Liver (tissue), 9 donors: ENCODE data around the gene AGFG1. TPM values are rescaled to one million over a fixed set of nuclear protein-coding genes. Genes with fewer than 3 reads are reported as not detected.

Experiments
- DNase-seq: peaks from one replicate; pipeline ENCODE4 v3.0.0-alpha.2; 2017; ENCODE audit warnings: low spot score
- H3K27ac ChIP-seq, 2 donors: one replicate each; pipeline ENCODE4 v1.7.0; 2013; ENCODE audit warnings: inconsistent platforms in 2 of 2, low read length in 2 of 2, control low read depth in 1 of 2, low read depth in 1 of 2, mild to moderate bottlenecking in 1 of 2
- H3K27me3 ChIP-seq, 4 donors: one replicate each; pipeline versions ENCODE4 v1.6.1 to v1.7.0; 2013; ENCODE audit warnings: low read length in 3 of 4, inconsistent platforms in 1 of 4, mild to moderate bottlenecking in 1 of 4, moderate library complexity in 1 of 4; ENCODE audit not compliant: control insufficient read depth in 4 of 4, insufficient read depth in 4 of 4
- H3K36me3 ChIP-seq, 4 donors: one replicate each; pipeline versions ENCODE4 v1.6.1 to v1.7.0; 2013; ENCODE audit warnings: low read length in 3 of 4, mild to moderate bottlenecking in 3 of 4, low read depth in 1 of 4, moderate library complexity in 1 of 4; ENCODE audit not compliant: control insufficient read depth in 4 of 4, insufficient read depth in 3 of 4
- H3K4me1 ChIP-seq, 4 donors: one replicate each; pipeline versions ENCODE4 v1.6.1 to v1.7.0; 2013; ENCODE audit warnings: low read length in 3 of 4, mild to moderate bottlenecking in 3 of 4, moderate library complexity in 1 of 4; ENCODE audit not compliant: control insufficient read depth in 4 of 4, insufficient read depth in 4 of 4
- H3K4me3 ChIP-seq, 3 donors: one replicate each; pipeline versions ENCODE4 v1.6.1 to v1.7.0; 2013; ENCODE audit warnings: low read length in 3 of 3, control low read depth in 1 of 3, low read depth in 1 of 3, mild to moderate bottlenecking in 1 of 3
- H3K9ac ChIP-seq, 2 donors: one replicate each; pipeline ENCODE4 v1.7.0; 2013; ENCODE audit warnings: low read length in 2 of 2, mild to moderate bottlenecking in 2 of 2, moderate library complexity in 2 of 2, control low read depth in 1 of 2, low read depth in 1 of 2
- H3K9me3 ChIP-seq, 4 donors: one replicate each; pipeline versions ENCODE4 v1.6.1 to v1.7.0; 2013; ENCODE audit warnings: low read length in 3 of 4; ENCODE audit not compliant: control insufficient read depth in 4 of 4
- ATF3 ChIP-seq: IDR thresholded peaks from 2 replicates; pipeline ENCODE4 v1.6.1; 2016; ENCODE audit warnings: antibody characterized with exemption
- CTCF ChIP-seq: fragments of 150-350 bp; IDR thresholded peaks from 2 replicates; pipeline ENCODE4 v1.5.1; 2017; ENCODE audit warnings: improper control_type of control experiment, low read depth, low read length; ENCODE audit not compliant: missing input control
- EGR1 ChIP-seq, 2 donors: IDR thresholded peaks; 2 replicates each; pipeline ENCODE4 v1.6.1; 2016 to 2018; ENCODE audit warnings: antibody characterized with exemption in 2 of 2, low read depth in 2 of 2
- FOXA1 ChIP-seq: IDR thresholded peaks from 2 replicates; pipeline ENCODE4 v1.6.1; 2016; ENCODE audit warnings: antibody characterized with exemption
- FOXA2 ChIP-seq: IDR thresholded peaks from 2 replicates; pipeline ENCODE4 v1.6.1; 2016; ENCODE audit warnings: antibody characterized with exemption
- GABPA ChIP-seq, 2 donors: IDR thresholded peaks in 1 of 2; conservative IDR thresholded peaks in 1 of 2; 2 replicates each; pipeline ENCODE4 v1.6.1; 2016; ENCODE audit warnings: antibody characterized with exemption in 2 of 2, mild to moderate bottlenecking in 1 of 2, moderate library complexity in 1 of 2
- HNF4A ChIP-seq, 2 donors: conservative IDR thresholded peaks; 2 replicates each; pipeline ENCODE4 v1.6.1; 2016; ENCODE audit warnings: antibody characterized with exemption in 2 of 2, mild to moderate bottlenecking in 2 of 2
- HNF4G ChIP-seq: IDR thresholded peaks from 2 replicates; pipeline ENCODE4 v1.6.1; 2016; ENCODE audit warnings: antibody characterized with exemption
- JUND ChIP-seq, 2 donors: IDR thresholded peaks; 2 replicates each; pipeline ENCODE4 v1.6.1; 2016; ENCODE audit warnings: antibody characterized with exemption in 2 of 2
- MAX ChIP-seq: IDR thresholded peaks from 2 replicates; pipeline ENCODE4 v1.6.1; 2016; ENCODE audit warnings: antibody characterized with exemption
- NR2F2 ChIP-seq: IDR thresholded peaks from 2 replicates; pipeline ENCODE4 v1.6.1; 2016; ENCODE audit warnings: antibody characterized with exemption
- RAD21 ChIP-seq, 2 donors: IDR thresholded peaks; 2 replicates each; pipeline ENCODE4 v1.6.1; 2016; ENCODE audit warnings: antibody characterized with exemption in 2 of 2, mild to moderate bottlenecking in 2 of 2
- REST ChIP-seq: IDR thresholded peaks from 2 replicates; pipeline ENCODE4 v1.6.1; 2016; ENCODE audit warnings: antibody characterized with exemption, mild to moderate bottlenecking
- SP1 ChIP-seq: IDR thresholded peaks from 2 replicates; pipeline ENCODE4 v1.6.1; 2018; ENCODE audit warnings: antibody characterized with exemption, mild to moderate bottlenecking
- TAF1 ChIP-seq: conservative IDR thresholded peaks from 2 replicates; pipeline ENCODE4 v1.6.1; 2016; ENCODE audit warnings: antibody characterized with exemption, mild to moderate bottlenecking
- YY1 ChIP-seq: IDR thresholded peaks from 2 replicates; pipeline ENCODE4 v1.6.1; 2016; ENCODE audit warnings: antibody characterized with exemption, mild to moderate bottlenecking
- ZBTB33 ChIP-seq: IDR thresholded peaks from 2 replicates; pipeline ENCODE4 v1.6.1; 2016; ENCODE audit warnings: antibody characterized with exemption
- WGBS: extraction: QIAGEN DNeasy Blood & Tissue Kit; methylation state at CpG from one replicate; pipeline ENCODE4 v1.1.7; 2013; 5-methylcytosine and 5-hydroxymethylcytosine counted together
- polyA plus RNA-seq, 2 donors: library from polyadenylated mRNA; stranded (reverse) in 1 of 2; unstranded in 1 of 2; fragments of 200-250 nt in 1 of 2; fragments of >200 nt in 1 of 2; fragmentation: Nextera tagmentation in 1 of 2; extraction: Ambion mirVana in 1 of 2; gene quantifications; one replicate each; pipeline versions ENCODE4 v1.2.1 to v1.2.3, GENCODE V29; 2013 to 2015
- total RNA-seq, 2 donors: library from RNA; depleted of rRNA; stranded (reverse); fragments of >200 nt; gene quantifications; one replicate each; pipeline ENCODE4 v1.2.3, GENCODE V29; 2014
- donor health status: healthy.
- donor health status: healthy.
- donor health status: healthy.
- donor health status: healthy.
- donor health status: healthy.

The AGFG1 gene
- total and polyA plus RNA-seq, 4 donors: 8.5 to 49.7 (median 23.7) TPM

- no peaks in the 10 kb centered on the region for H3K36me3 ChIP-seq
- peaks cover 0 to 14% (median under 1%) of the 10 kb centered on the region in 4 donors for H3K9me3 ChIP-seq
- no peaks in the 10 kb centered on the region for H3K27me3 ChIP-seq
- no peak overlapping the region for H3K9ac ChIP-seq
- 79% methylated on average over 2 of the region's 2 CpGs for WGBS
- H3K4me1 ChIP-seq: no peaks in the 10 kb centered on the region
- TF ChIP-seq CTCF (no peak), HNF4G (no peak), ATF3 (no peak), REST (no peak), MAX (no peak), JUND (IDR thresholded peaks at IDR 0.05) (no peak), EGR1 (IDR thresholded peaks at IDR 0.05; ENCODE audit: low read depth in 2 of 2) (no peak), RAD21 (IDR thresholded peaks at IDR 0.05) (no peak), FOXA2 (no peak), SP1 (no peak), FOXA1 (no peak), GABPA (IDR thresholded peaks at IDR 0.05 in 1 of 2, conservative IDR thresholded peaks at IDR 0.05 in 1 of 2) (no peak), NR2F2 (no peak), TAF1 (no peak), YY1 (no peak), HNF4A (conservative IDR thresholded peaks at IDR 0.05) (no peak), ZBTB33 (no peak)
- no peak for DNase-seq
- H3K27ac ChIP-seq: no peak overlapping the region
- H3K4me3 ChIP-seq: no peak overlapping the region
Measured at GRCh38 chr2:227578642-227579041, 106.7 kb downstream of the AGFG1 start.

- H3K9me3 ChIP-seq: peaks cover 0 to 14% (median under 1%) of the 10 kb centered on the region in 4 donors
- no peak overlapping the region for H3K27ac ChIP-seq
- no peak overlapping the region for H3K9ac ChIP-seq
- WGBS: 97% methylated on average over 1 of the region's 1 CpG
- no peak for DNase-seq
- H3K4me1 ChIP-seq: no peaks in the 10 kb centered on the region
- H3K36me3 ChIP-seq: no peaks in the 10 kb centered on the region
- H3K27me3 ChIP-seq: no peaks in the 10 kb centered on the region
- no peak overlapping the region for H3K4me3 ChIP-seq
- TF ChIP-seq ZBTB33 (no peak), TAF1 (no peak), FOXA1 (no peak), ATF3 (no peak), RAD21 (IDR thresholded peaks at IDR 0.05) (no peak), REST (no peak), YY1 (no peak), EGR1 (IDR thresholded peaks at IDR 0.05; ENCODE audit: low read depth in 2 of 2) (no peak), HNF4A (conservative IDR thresholded peaks at IDR 0.05) (no peak)
Measured at GRCh38 chr2:227579791-227580190, 107.8 kb downstream of the AGFG1 start.
